Forelimb muscle (tissue), 1 donor: ENCODE measurements around the gene TLE4. TPM values are rescaled to one million over a fixed set of nuclear protein-coding genes. Genes with fewer than 3 reads are reported as not detected.
"Not testable (repeated sequence)": the region's sequence is repeated elsewhere in the genome, so short reads cannot be mapped to it uniquely, and the experiment has no call there.

Experiments
- DNase-seq: peaks from one replicate; pipeline ENCODE4 v3.0.0-alpha.2; 2013; ENCODE audit warnings: low read depth
- polyA plus RNA-seq: library from polyadenylated mRNA; unstranded; fragments of 120-200 nt; gene quantifications from one replicate; pipeline ENCODE4 v1.2.1, GENCODE V29; 2013; ENCODE audit not compliant: insufficient read length

TLE4 gene
- 14.5 TPM for polyA plus RNA-seq

GRCh38 chr9:79571309-79572031, at the start of gene TLE4:
Gene TLE4 (plus strand): TSS chr9:79571965. CDS start chr9:79572791, 826 bp downstream.
- DNase-seq: peak; percentile 99

DNA sequence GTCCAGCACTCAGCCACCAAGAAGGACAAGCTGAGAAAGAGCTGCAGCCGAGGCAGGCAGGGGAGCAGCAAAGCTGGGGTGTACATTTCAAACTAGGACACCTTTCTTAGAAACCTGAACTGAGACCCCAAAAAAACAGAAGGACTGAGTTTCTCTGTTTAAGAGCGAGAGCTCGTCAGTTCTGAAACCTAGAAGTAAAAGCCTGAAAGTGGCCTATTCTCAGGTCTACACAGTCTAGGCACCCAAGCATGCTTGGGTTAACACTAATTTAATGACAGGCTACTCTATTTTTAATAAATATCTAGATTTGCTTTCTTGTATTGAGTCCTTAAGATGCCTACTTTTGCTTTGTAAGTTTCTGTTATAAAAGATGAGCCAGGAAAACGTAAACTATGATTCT, 49.0 kb upstream of the TLE4 start:
- no peak for DNase-seq

DNA sequence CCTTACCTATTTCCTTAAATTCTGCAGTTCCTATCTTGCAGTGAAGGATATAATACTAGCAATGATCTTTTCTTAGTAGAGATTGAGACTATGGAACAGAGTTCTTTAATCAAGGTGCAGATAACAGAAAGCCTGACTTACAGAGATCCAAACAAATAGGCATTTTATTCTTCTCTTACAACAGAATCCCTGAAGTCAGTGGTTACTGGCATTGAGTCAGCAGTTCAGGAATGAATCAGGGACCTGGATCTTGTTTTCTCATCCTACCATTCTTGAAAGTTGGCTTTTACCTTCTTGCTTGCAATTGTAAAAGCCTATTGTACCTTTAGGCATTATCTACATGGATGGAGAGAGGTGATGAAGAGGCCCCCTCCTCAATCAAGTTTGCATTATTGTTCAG, 47.5 kb upstream of the TLE4 start:
- DNase-seq: no peak

DNA sequence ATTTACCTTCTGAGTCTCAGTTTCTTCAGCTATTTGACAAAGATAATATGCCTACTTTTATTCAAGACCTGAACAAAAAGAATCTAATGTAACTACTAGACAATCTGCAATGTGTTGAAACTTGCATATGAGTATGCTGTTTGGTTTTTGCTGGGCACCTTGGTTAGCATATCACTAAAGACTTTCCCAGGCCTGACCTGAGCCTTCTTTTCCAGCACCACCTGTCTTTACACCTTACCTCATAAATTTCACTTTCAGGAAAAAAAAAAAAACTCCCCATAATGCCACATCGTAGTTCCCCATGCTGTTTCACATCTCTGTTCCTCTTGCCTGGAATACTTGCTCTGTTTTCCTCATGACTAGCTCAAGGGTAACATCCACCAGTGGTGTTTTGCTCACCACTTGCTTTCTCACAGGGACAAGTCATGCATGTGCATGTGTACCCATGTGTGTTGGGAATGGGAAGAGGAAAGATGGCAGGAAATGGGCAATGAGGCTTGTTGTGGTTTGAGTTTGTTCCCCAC, 45.6 kb upstream of the TLE4 start:
- DNase-seq: no peak

GRCh38 chr9:79535534-79535933, 36.2 kb upstream of the TLE4 start:
- no peak for DNase-seq

DNA sequence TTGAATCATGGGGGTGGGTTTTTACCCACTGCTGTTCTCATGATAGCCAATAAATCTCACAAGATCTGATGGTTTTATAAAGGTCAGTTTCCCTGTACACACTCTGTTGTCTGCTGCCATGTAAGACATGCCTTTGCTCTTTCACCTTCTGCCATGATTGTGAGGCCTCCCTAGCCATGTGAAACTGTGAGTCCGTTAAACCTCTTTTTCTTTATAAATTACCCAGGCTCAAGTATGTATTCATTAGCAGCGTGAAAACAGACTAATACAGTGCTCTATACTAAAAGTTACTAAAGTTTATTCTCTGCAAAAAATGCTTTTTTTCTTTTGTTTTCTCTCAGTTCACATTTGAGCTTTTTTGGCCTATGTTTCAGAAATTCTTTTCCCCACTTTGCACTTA, 33.9 kb upstream of the TLE4 start:
- no peak for DNase-seq

DNA sequence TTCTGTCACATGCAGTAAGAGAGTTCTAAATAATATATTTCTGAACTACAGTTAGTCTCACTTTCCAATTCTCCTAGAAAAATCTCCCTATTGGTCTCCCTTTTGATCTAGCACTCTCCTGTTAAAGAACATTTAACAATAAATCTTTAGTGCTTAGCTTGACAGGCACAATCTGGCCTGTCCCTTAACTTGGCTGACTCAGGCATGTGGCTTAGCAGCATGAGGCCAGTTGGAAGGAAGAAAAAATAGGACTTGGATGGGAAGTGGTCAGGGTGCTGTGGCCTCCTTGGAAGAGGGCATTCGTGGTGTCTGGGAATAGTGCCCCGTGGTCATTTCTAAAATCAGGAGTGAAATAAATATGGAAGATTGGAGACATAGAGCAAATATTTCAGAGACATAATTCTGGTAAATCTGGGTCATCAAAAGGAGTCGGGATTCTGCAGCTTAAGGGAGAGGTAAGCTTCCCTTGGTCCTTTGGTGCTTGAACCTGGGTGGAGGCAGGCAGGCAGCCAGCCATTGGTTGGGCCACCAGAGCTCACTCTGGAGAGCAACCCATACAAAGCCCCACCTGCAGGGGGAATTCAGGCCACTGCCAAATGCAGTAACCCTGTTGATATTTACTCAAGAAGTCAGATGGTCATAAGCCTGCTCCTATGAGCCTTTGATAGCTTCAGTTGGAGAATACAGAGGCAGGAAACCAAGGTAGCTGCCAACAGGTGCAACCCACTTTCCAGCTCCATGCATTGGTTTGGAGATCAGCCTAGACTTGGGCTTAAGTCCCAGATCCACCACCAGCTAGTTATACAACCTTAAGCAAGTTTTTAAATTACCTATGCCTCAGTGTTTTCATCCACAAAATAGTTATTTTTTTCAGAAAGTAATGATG, 28.8 kb upstream of the TLE4 start:
- no peak for DNase-seq

DNA sequence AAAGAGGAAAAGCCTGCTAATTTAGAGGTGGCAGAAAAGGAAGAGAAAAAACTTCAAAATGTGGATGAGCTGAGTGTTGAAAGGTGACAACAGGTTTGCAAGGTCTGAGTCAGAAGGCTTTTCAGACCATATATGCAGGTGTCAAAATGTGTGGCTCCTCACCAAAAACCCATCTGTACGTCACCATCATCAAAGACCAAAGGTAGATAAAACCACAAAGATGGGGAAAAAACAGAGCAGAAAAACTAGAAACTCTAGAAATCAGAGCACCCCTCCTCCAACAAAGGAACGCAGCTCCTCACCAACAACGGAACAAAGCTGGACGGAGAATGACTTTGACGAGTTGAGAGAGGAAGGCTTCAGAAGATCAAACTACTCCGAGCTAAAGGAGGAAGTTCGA, 27.4 kb upstream of the TLE4 start:
- DNase-seq: not testable (repeated sequence)

GRCh38 chr9:79551586-79551985, 20.2 kb upstream of the TLE4 start:
- no peak for DNase-seq

DNA sequence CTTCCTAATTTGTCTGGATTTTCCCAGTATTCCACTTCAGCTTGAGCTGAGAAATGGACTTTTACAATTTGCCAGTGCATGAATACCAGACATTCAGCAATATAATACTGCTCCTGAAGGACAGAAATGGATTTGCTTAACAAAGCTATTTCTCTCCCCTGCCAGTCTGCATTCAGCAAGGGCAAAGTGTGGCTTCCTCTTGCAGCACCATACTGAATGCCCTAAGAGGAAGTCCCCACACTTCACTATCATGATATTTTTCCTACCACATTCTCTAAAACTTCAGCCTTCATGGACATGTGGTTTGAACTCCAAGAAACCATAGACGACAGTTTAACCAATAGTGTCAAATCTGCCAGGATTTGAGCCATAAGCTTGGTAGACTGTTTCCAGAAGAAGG, 19.8 kb upstream of the TLE4 start:
- DNase-seq: no peak

DNA sequence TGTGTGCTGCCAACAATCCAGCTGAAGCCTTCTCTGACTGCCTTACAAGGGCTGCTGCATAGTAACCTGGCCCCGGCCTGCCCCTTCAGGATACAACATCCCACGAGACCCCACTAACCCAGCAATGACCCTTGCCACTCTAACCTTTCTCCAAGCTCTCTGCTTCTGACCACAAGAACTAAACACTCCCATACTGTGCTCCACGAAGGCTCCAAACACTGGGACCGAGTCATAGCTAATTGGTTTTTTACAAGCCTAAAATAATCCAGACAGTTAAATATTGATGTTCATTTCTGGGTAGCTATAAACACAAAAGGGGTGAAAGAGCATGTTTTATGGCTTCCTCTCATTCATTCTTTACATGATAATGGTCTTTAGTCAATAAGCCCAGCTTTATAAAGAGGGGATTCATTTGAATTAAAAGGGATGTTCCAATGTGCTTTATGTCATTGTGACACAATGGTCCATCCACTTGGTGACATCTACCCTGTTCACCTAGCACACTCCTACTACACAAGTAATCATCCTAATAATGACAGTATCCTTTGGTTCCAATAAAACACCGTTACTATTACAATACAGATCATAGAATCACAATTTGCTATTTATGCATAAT, 16.2 kb upstream of the TLE4 start:
- no peak for DNase-seq

- DNase-seq: no peak
These were observed 12.1 kb upstream of the TLE4 start for GRCh38 chr9:79559495-79560181.

- no peak for DNase-seq
These were observed 8.9 kb upstream of the TLE4 start for GRCh38 chr9:79562749-79563386.

DNA sequence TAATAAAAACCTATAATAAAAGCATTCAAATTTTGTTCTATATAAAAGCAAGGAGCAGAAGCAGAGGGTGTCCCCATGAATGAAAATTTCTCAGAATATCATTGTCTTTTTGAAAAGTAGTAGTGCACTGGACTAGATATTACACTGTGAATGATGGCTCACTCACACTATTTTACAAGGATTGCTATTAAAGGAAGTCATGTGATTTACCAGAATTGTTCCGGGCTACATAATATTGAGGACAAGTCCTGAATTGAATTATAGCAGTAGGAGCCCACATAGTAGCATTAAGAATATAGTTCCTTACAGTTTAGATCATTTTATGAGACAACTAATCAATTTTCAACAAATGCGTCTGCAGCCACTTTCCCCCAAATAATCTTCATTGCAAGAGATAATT, 7.7 kb upstream of the TLE4 start:
- DNase-seq: no peak

GRCh38 chr9:79565245-79565644, 6.5 kb upstream of the TLE4 start:
- DNase-seq: no peak

DNA sequence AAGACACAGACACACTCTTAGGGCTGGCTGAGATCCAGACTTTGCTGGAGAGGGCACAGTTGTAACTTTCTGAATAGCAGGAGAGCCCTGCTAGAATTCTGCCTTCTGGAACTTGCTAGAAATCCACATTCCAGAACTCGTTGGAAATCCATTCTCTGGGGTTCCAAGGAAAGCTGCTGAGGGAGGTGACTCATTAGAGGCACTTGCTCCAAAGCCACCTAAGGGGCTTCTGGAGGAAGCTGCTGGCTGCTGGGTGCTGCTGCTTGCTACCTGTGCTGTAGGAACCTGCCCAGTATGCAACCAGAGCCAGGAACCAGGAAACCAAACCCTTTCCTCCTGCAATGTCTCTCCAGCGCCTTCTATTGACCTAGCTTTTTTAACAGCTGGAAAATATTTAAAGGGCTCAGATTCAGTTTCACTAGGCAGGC, 4.1 kb upstream of the TLE4 start:
- DNase-seq: no peak

DNA sequence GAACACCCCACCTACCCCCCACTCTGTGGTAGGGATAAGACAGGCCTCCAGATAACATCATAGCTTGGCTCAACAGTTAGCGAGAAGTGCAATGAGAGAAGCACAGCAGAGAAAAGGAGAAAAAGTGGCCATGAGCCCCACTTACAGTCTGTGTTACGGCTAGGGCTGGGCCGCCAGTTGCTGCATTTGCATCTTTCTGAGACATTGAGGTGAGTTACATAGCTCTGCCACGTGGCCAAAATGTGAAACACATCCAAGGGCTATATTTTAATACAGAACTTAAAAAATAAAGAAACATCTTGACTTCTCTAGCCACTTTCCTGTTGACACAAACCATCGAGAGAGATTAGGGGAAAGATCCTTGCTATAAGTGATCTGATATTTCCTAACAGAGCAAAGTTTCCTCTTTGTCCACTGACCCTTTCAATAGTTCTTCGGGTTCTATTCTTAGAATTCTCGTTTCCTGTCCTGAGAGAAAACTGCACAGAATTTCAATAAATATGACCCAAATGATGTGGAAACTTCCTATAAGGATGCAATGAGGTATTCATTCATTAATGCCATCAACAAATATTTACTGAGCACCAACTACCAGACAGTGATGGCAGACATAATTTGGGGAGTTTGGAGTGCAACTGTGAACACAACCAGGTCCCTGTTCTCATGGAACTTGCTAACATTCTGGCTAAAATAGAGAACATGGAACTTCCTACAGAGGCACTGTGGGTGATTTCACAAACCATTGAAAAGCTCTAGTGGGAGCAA, 3.2 kb upstream of the TLE4 start:
- no peak for DNase-seq

- no peak for DNase-seq
These were observed 1.8 kb upstream of the TLE4 start for GRCh38 chr9:79569814-79570447.

DNA sequence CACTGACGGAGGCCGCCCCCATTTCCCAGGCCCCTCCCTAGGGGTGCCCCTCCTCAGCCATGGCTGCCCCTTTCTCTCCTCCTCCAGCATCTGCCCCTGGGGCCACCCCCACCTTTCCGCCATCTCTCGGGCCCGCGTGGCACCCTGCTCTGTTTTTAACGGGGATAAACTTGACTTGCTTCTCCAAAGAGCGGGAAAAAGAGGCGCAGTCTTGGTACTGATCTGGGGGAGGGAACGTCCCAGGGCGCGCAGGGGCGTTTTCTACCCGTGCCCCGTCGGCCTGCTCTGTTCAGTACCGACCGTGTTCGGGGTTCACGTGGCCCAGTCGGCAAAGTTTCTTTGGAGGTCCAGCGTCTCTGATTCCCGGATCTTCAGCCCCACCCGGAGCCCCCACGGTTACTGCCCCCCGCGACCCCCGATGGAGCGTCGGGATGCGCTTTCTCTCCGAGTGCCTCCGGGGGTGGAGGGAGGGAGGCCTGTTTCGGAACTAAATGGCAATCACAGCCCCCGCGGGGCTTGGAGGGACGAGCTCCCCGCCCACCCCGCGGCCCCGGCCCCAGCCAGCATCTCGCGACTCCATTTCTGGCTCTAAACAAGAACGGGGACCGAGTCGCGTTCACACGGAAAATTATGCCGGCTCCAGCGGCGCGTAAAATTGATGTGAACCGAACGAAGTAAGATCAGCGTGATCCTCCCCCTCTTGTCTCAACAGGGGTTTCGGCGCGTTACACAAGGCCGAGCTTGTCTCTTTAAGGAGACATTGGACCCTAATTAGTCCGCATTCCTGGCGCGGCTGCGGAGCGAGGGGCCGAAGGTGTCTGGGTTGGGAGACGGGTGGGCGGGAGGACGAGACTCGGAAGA, 1.1 kb upstream of the TLE4 start:
- no peak for DNase-seq
